HG03039 (cell line): ENCODE results near the gene TBCD.
"Not testable (repeated sequence)": the region's sequence is repeated elsewhere in the genome, so short reads cannot be mapped to it uniquely, and the experiment has no call there.

Source experiments
- ATAC-seq: cut with Tn5 transposase; IDR thresholded peaks from one replicate; pipeline ENCODE4 v1.9.1; 2021; ENCODE audit warnings: mild to moderate bottlenecking, moderate library complexity; ENCODE audit not compliant: unreplicated experiment

Gene TBCD

GRCh38 chr17:82964851-82965341 is 213.0 kb downstream of the TBCD start:
- no peak for ATAC-seq

GRCh38 chr17:82965371-82965770 is 213.5 kb downstream of the TBCD start:
- no peak for ATAC-seq

GRCh38 chr17:82966415-82966814 is 214.6 kb downstream of the TBCD start:
- ATAC-seq: no peak

- no peak for ATAC-seq
Observed at GRCh38 chr17:82967268-82968032, 215.6 kb downstream of the TBCD start.

- not testable (repeated sequence) for ATAC-seq
Observed at GRCh38 chr17:82968033-82968841, 216.4 kb downstream of the TBCD start.

- no peak for ATAC-seq
Observed at GRCh38 chr17:82970067-82970466, 218.2 kb downstream of the TBCD start.

GRCh38 chr17:82970818-82971590 is 219.1 kb downstream of the TBCD start:
- ATAC-seq: no peak

- no peak for ATAC-seq
Observed at GRCh38 chr17:82972836-82973372, 221.0 kb downstream of the TBCD start.

- ATAC-seq: no peak
Observed at GRCh38 chr17:82973456-82974135, 221.7 kb downstream of the TBCD start.

GRCh38 chr17:82974136-82974952 is 222.5 kb downstream of the TBCD start:
- ATAC-seq: no peak

- no peak for ATAC-seq
Observed at GRCh38 chr17:82976982-82977488, 225.2 kb downstream of the TBCD start.

- ATAC-seq: no peak
Observed at GRCh38 chr17:82977606-82978005, 225.7 kb downstream of the TBCD start.

GRCh38 chr17:82978765-82979349 is 227.0 kb downstream of the TBCD start:
- ATAC-seq: no peak

- ATAC-seq: no peak
Observed at GRCh38 chr17:82979718-82980117, 227.9 kb downstream of the TBCD start.

GRCh38 chr17:82980632-82981031 is 228.8 kb downstream of the TBCD start:
- ATAC-seq: no peak

GRCh38 chr17:82981141-82981730 is 229.4 kb downstream of the TBCD start:
- ATAC-seq: no peak

GRCh38 chr17:82983510-82984248 is 231.8 kb downstream of the TBCD start:
- no peak for ATAC-seq

GRCh38 chr17:82984249-82984617 is 232.4 kb downstream of the TBCD start:
- not testable (repeated sequence) for ATAC-seq
